Measurements from ENCODE around the gene EIF1. TPM values are rescaled to one million over a fixed set of nuclear protein-coding genes. Genes with fewer than 3 reads are reported as not detected.
"Not testable (repeated sequence)": the region's sequence is repeated elsewhere in the genome, so short reads cannot be mapped to it uniquely, and the experiment has no call there.

EIF1 gene
- polyA plus RNA-seq, 1 donor: 784 TPM

DNA sequence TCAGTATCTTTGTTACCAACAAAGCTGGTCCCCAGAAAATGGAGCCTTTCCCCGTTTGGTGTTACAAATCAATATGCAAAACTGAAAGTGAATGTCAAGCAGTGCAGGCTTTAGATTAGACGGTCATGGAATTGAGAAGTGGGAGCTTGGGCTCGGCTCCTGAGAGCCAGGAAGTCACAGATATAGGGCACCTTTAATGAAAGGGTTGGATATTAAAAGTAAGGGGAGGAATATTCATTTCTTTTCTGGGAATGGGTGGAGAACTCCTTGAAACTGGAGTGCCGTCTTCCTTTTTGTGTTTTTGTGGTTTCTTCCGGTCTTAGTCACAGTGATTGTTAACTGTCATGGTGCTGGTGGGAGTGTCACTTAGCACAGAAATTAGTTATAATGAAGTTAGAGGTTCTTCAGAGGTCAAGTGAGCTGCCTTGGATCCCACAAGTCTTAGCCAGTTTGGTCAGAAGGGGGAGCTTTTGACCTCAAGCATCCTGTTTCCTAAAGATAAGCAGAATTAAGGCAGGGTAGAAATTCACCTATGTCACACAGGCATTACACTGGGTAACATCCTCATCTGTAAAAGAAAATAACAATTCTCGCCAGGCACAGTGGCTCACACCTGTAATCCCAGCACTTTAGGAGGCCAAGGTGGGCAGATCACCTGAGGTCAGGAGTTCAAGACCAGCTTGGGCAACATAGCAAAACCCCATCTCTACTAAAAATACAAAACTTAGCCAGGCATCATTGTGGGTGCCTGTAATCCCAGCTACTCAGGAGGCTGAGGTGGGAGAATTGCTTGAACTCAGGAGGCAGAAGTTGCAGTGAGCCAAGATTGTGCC is 9.6 kb upstream of the EIF1 start:
- no peak for DNase-seq (ENCODE audit: low read depth)

DNA sequence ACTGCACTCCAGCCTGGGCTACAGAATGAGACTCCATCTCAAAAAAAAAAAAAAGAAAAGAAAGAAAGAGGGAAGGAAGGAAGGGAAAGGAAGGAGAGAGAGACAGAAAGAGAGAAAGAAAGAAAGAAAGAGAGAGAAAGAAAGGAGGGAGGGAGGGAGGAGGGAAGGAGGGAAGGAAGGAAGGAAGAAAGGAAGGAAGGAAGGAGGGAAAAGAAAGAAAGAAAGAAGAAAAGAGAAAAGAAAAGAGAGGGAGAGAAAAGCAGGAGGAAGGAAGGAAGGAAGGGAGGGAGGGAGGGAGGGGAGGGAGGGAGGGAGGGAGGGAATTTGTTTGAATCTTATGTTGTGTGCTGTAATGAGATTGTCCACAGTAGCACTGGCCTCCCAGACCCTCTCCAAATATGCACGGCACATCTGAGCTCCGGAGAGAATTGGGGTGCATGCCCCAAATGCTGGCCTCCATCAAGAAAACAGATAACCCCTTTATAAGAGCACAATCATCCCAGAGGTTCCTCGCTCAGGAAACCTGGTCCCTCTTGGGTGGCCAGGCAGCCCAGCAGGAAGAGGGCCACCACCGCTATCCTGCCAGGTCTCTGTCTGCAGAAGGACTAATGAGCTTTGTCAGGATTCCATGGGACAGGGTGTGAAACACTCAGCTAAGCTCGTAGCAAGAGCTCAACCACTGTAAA is 8.8 kb upstream of the EIF1 start:
- no peak for DNase-seq (ENCODE audit: low read depth)

DNA sequence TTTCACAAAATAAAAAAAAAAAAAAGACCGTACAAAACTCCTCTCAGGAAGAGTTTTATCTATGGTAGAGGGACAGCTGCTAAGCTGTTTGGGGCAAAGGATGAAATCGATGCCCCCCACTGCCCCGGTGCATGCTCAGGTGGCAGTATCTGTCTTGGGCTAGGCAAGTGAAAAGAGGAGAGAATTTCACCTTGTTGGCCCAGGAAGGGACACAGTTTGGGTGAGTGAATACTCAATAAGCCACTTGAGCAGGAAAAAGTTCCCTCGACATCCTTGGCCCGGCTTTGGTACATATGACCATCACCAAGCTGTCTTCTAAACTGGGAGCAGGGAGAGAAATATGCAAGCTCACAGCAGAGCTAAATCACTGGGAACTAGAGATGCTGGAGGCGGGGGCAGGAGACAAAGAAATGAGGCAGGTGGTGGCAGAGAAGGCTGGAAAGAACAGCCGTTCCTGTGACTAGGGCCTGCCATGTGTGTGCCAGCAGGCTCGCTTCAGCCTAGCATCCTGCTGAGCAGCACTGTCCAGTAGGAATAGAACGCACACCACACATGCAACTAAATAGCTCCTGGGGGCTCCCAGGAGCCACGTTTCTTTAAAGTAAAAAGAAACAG is 8.2 kb upstream of the EIF1 start:
- no peak for DNase-seq (ENCODE audit: low read depth)

DNA sequence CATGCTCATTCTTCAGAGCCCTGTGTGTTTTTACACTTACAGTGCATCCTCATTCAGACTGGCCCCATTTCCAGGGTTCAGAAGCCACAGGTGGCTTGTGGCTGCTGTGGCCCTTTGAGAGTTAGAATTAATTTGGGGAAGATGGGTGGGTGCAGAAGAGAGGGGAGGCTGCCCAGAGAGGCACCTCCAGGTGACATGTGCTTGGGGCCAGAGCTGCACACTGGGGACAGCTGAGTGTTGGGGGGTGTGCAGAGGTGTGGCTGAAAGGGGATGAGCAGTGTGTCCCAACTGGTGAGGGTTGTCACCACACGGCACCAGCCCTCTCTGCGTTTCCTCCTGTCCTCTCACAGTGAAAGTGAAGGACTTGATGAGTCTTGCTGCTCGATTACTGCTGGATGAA is 6.9 kb upstream of the EIF1 start:
- DNase-seq (ENCODE audit: low read depth): no peak

DNA sequence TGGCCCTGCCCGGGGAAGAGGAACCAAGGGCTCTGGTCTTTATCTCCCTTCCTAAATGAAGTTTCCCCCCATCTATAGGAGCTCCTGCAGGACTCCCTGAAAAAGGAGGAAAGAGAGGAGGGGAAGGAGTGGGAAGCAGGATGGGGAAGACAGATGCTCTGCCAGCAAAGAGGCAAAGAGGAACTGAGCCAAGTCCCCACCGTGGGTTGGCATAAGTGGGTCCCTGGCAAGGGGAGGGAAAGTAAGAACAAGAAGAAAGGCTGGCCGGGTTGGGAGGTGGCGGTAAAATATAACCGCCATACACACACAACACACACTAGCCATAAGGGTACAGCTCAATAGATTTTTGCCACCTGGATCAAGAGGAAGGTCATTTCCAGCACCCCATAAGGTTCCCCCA is 6.1 kb upstream of the EIF1 start:
- DNase-seq (ENCODE audit: low read depth): no peak

DNA sequence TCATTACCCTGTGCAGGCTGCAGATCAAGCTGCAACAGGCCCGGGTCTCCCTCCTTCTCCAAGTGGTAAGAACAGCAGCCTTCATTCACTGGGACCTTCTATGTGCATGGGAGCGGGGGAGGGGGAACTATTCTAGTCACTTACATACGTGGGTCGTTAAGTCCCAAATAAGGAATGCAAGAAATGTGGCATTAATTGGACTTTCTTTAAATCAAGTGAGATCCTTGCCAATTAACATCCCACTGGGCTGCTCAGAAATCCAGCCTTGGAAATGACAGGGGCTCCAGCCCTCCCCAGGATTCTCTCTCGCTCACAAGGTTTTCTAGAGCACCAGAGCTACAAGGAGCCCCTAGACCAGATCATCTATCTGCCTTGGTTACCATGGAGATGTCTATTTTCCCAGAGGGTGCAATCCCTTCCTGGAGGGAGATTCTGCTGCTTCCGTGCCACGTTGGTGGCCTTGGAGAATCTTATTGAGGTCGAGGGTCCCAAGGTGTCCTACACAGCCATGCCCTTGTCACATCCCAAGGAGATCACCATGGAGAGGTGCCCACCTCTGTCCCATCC is 5.2 kb upstream of the EIF1 start:
- no peak for DNase-seq (ENCODE audit: low read depth)

DNA sequence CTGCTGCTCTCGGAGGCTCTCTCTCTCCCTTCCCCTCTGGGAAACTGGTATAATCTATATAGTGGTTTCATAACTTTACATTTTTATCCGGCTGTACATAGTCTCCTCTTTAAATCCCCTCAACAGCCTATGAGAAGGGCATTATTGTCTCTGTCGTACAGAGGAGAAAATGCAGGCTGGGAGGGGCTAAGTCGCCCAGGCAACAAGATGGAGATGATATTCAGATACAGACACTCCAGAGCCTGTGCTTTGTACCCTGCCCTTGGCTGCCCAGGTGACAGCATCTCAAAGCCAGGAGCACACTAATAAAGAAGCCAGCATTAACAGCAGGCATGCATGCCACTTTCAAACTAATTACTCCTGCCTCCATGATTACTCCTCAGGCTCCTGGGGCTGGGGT is 4.7 kb upstream of the EIF1 start:
- DNase-seq (ENCODE audit: low read depth): no peak

DNA sequence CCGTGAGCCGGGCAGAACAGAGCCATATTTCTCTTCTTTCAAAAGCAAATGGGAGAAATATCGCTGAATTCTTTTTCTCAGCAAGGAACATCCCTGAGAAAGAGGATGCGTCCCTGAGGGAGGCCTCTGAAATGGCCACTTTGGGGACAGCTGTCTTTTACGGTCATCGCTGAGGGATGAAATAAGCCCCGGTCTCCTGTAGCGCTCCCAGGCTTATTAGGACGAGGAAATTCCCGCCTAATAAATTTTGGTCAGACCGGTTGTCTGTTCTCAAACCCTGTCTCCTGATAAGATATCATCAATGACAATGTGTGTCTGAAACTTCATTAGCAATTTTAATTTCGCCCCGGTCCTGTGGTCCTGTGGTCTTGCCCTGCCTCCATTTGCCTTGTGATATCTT is 2.9 kb upstream of the EIF1 start:
- DNase-seq (ENCODE audit: low read depth): not testable (repeated sequence)

DNA sequence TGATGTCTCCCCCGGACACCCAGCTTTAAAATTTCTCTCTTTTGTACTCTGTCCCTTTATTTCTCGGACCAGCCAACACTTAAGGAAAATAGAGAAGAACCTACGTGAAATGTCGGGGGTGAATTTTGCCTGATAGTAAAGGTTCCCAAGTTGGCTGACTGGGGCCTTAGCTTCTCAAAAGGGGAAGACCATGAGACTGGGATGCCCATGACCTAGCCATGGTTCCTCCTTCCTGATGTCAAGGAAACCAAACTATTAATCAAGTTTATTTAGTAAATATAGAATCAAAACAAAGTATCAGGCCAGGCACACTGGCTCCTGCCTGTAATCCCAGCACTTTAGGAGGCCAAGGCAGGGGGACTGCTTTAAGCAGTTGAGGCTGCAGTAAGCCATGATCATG is 2.4 kb upstream of the EIF1 start:
- DNase-seq (ENCODE audit: low read depth): no peak

DNA sequence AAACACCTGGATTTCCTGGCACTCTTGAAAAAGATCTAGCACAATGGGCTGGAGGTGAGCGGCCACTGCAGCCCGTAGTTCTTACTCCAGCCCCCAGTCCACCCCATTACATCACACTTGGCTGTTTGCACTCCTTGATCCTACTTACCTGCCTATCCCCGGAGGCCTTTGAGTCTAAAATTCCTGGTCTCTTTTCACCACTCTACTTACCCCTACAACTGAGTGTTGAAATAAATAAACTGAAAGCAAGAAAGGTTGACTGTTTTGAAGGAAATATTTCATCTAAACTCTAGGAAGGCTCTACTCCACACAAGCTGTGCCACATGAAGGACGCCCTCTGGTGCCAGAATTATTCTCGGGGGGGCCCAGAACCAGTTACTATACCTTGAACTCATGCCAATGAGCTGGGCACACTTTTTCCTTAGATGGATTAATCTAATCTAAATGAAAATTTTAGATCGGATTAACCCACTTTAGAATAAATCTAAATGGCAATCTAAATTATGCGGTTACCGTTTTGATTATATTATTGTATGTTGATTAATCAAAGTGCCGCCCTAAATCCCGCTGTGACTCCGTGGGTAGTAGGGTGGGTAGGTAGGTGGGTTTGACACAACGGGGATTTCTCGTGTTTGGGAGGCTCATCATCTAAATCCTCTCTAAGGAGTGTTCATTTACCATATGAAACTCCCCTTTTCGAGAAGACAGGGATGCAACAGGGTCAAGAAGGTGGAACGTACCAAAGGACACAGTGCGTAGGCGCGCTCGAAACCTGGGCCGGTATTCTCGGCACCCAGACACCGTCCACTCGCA is 651 bp upstream of the EIF1 start:
- no peak for DNase-seq (ENCODE audit: low read depth)

DNA sequence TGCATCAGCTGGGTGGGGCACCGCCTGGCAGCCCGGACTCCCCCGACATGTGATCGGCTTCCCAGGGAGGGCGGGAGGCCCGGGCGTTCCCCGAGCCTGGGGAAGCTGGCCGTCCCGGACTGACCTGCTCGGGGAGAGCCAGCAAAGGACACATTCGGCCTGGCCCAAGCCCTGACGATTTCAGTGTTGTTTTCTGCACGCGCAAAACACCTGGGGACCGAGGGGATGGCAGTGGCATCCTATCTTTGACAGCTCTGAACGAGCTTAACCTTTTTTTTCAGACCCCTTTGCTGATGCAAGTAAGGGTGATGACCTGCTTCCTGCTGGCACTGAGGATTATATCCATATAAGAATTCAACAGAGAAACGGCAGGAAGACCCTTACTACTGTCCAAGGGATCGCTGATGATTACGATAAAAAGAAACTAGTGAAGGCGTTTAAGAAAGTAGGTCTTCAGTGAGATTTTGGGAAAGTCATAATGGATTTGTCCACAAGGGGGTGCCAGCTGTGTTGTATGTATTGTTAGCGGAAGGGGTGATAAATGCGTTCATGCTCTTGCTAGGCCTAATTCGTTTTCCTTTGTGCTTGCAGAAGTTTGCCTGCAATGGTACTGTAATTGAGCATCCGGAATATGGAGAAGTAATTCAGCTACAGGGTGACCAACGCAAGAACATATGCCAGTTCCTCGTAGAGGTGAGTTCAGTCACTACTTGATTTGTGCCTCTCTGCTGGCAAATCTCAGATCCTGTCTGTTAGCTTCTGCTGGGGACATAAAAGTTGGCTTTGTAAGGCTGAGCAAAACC is 1.0 kb downstream of the EIF1 start:
- DNase-seq (ENCODE audit: low read depth): no peak

DNA sequence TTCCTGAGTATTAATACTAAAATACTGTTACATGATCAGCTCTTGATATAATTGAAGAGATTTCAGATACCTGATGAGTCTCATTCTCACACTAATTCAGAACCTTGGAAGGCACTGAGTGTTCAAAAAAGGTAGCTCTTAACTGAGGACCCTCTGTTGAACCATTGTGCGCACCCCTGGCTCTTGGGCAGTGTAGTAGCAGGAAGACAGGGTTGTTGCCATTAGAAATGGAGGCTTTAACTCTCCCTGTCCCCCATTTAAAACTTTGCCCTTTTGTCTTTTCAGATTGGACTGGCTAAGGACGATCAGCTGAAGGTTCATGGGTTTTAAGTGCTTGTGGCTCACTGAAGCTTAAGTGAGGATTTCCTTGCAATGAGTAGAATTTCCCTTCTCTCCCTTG is 1.8 kb downstream of the EIF1 start:
- no peak for DNase-seq (ENCODE audit: low read depth)

DNA sequence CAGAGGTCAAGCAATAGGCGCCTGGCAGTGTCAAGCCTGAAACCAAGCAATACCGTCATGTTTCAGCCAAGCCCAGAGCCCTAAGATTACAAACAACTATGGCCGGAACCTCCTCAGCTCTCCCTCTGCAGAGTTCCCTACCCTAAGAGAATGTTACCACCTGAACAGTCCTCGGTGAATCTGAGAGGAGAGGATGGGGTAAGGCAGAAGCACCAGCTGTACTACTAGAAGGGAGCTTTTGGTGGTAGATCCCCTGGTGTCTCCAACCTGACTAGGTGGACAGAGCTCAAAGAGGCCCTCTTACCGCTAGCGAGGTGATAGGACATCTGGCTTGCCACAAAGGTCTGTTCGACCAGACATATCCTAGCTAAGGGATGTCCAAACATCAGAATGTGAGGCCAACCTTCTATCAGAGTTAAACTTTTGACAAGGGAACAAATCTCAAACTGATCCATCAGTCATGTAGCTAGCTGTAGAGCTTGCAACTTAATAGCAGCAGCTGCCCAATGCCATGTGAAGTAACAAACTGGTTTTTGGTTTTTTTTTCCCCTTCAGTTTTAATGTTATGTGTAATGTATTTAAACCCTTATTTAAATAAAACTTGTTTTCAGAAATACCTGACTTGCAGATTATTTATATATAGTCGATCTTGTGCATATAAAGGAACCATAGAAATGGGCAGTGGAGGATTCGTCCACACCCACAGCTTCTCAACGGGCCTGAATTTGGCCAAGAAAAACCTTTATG is 2.5 kb downstream of the EIF1 start:
- DNase-seq (ENCODE audit: low read depth): no peak

DNA sequence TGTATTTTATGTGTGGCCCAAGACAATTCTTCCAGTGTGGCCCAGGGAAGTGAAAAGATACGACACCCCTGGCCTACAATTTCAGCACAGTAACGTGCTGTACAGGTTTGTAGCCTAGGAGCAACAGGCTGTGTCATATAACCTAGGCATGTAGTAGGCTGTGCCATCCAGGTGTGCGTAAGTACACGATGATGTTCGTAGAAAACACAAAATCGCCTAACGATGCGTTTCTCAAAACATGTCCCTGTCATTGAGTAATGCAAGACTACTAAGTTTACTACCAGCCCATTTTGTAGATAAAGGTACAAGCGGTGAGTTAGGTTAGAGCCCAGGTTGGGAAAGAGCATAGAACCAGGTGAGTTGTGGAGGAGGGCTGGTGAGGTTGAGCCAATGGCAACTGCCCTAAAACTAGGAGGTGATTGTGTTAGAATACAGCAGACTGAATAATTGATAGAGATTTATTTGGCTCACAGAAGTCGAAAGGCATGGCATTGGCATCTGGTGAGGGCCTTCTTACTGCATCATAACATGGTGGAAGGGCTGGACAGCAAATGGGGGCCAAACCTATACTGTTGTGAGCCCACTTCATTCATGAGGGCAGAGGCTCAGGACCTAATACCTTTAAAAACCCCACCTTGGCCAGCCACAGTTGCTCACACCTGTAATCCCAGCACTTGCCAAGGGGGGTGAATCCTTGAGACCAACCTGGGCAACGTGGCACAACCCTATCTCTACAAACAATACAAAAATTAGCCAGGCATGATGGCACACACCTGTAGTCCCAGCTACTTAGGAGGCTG is 4.2 kb downstream of the EIF1 start:
- DNase-seq (ENCODE audit: low read depth): no peak

DNA sequence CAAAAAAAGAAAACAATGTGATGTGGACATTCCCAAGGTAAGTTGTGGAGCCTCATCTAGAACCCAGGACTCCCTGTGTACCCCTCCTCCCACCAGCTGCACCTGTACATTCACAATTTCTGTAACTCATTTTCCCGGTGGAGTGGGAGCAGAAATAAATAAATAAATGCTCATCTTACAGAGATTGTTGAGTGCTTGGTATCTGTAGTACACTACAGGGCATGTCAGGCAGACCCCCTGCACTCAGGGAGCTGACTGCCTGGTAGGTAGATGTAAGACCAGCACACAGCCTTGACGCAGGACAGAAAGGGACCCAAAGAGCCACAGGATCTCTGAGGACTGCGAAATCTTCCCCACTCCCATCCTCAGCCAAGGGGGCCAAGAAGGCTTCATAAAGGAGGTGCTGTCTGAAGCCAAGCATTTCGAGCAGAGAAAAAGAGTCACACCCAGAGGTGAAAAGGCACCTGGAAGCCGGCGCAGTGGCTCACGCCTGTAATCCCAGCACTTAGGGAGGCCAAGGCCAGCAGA is 6.5 kb downstream of the EIF1 start:
- no peak for DNase-seq (ENCODE audit: low read depth)

DNA sequence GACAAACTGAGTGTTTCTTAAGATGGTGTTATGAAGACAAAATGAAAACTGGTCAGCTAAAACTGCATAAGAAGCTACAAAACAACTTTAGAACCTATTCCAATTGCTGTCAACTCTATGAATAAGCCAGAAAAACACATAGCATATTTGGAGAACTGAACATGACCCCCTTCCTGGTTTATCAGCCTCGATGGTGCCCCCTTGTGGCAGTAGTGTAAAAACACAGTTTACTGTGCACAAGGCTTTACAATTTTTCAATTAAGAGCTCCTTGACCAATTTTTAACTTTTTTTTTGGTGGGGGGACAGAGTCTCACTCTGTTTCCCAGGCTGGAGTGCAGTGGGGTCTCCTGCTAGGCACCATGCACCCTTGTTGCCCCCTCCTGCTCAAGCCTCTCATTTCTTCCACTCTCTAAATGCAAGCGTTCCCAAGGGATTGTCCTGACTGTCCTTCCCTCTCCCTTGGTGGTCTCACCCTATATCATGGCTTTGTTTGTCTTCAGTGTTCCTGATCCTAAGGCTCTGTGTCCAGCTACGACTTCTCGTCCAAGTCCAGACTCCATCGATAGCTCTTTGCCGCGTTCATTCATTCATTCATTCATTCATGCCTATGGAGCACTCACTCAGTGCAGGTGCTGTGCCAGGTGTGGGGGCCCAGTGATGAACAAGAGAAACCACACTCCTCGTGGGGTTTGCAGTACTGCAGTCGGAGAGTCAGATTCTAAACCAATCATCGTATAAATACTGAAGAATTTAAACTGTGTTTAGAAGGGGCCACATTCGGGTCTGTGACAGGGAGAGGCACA is 7.5 kb downstream of the EIF1 start:
- no peak for DNase-seq (ENCODE audit: low read depth)

DNA sequence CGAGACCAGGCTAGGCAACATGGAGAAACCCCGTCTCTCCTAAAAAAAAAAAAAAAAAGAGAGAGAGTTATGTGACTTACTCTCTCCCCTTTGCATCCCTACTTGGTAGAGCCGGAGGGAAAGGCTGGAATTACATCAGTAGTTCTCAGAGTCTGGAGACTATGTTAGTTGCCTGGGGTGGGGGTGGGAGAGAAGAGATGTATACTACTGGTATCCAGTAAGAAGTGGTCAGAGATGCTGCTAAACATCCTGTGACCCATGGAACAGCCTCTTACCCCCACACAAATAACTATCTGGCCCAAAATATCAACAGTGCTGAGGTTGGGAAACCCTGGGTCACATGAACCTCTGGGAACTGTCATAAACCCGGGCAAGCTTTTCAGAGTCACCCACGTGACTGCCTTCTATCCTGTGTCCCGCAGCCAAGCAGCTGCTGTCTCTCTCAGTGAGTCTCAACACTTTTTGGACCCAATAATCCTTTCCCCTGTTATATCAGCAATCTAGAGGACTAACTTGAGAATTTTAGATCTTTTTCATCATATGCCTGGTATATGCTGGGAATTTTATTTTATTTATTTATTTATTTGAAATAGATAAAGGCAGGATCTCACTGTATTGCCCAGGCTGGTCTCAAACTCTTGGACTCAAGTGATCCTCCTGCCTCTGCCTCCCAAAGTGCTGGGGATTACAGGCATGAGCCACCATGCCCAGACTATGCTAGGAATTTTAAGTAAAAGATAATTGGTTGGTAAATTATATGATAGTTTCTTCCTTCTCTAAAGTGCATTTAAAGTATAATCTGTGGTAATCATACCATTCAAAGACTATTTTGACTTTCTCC is 8.7 kb downstream of the EIF1 start:
- peak; percentile 65 for DNase-seq (ENCODE audit: low read depth)

Measured in forelimb muscle (tissue), 1 donor.